HG02973 (cell line): Measurements from ENCODE around the gene MAP4K5.

Source experiments
- ATAC-seq: cut with Tn5 transposase; IDR thresholded peaks from one replicate; pipeline ENCODE4 v1.9.1; 2021; ENCODE audit warnings: moderate library complexity; ENCODE audit not compliant: unreplicated experiment

The MAP4K5 gene

GRCh38 chr14:50479041-50479440, 53.3 kb downstream of the MAP4K5 start:
- ATAC-seq, result no peak

- ATAC-seq, result no peak
These were observed 54.6 kb downstream of the MAP4K5 start for GRCh38 chr14:50477760-50478159.

- ATAC-seq, result no peak
These were observed 56.2 kb downstream of the MAP4K5 start for GRCh38 chr14:50476134-50476533.

GRCh38 chr14:50475460-50475859, 56.9 kb downstream of the MAP4K5 start:
- no peak for ATAC-seq

GRCh38 chr14:50471838-50472465, 60.4 kb downstream of the MAP4K5 start:
- ATAC-seq, result no peak

GRCh38 chr14:50469982-50470381, 62.4 kb downstream of the MAP4K5 start:
- ATAC-seq, result no peak

GRCh38 chr14:50462111-50462510, 70.3 kb downstream of the MAP4K5 start:
- ATAC-seq, result no peak

- no peak for ATAC-seq
These were observed 78.5 kb downstream of the MAP4K5 start for GRCh38 chr14:50453869-50454268.

GRCh38 chr14:50452979-50453705, 79.2 kb downstream of the MAP4K5 start:
- ATAC-seq, result no peak

GRCh38 chr14:50452296-50452695, 80.1 kb downstream of the MAP4K5 start:
- ATAC-seq, result no peak

- ATAC-seq, result no peak
These were observed 80.5 kb downstream of the MAP4K5 start for GRCh38 chr14:50451854-50452253.

- ATAC-seq, result no peak
These were observed 84.9 kb downstream of the MAP4K5 start for GRCh38 chr14:50447461-50447860.

- ATAC-seq, result no peak
These were observed 97.8 kb downstream of the MAP4K5 start for GRCh38 chr14:50434528-50434927.

GRCh38 chr14:50432131-50432530, 100.2 kb downstream of the MAP4K5 start:
- ATAC-seq, result no peak

GRCh38 chr14:50425816-50426215, 106.6 kb downstream of the MAP4K5 start:
- ATAC-seq, result no peak

- ATAC-seq, result no peak
These were observed 107.3 kb downstream of the MAP4K5 start for GRCh38 chr14:50425105-50425504.

- ATAC-seq, result no peak
These were observed 108.8 kb downstream of the MAP4K5 start for GRCh38 chr14:50423529-50423928.

GRCh38 chr14:50421499-50421898, 110.9 kb downstream of the MAP4K5 start:
- no peak for ATAC-seq

- ATAC-seq, result no peak
These were observed 114.5 kb downstream of the MAP4K5 start for GRCh38 chr14:50417853-50418252.

GRCh38 chr14:50410921-50411320, 121.4 kb downstream of the MAP4K5 start:
- no peak for ATAC-seq

- no peak for ATAC-seq
These were observed 122.3 kb downstream of the MAP4K5 start for GRCh38 chr14:50410071-50410470.

- ATAC-seq, result no peak
These were observed 125.1 kb downstream of the MAP4K5 start for GRCh38 chr14:50407111-50407812.
